IgD-negative memory B cell (primary cell): ENCODE results near the gene TRMT2B. TPM values are rescaled to one million over a fixed set of nuclear protein-coding genes. Genes with fewer than 3 reads are reported as not detected.

Experiments
- H3K27ac Mint-ChIP-seq, 3 donors: one replicate each; pipeline ENCODE4 v1.8.0; 2020 to 2022; ENCODE audit warnings: mild to moderate bottlenecking in 3 of 3, mixed read lengths in 3 of 3, moderate library complexity in 1 of 3
- H3K27me3 Mint-ChIP-seq: one replicate; pipeline ENCODE4 v1.8.0; 2021; ENCODE audit warnings: mixed read lengths
- H3K36me3 Mint-ChIP-seq: one replicate; pipeline ENCODE4 v1.8.0; 2020; ENCODE audit warnings: mild to moderate bottlenecking, mixed read lengths
- H3K4me1 Mint-ChIP-seq, 3 donors: one replicate each; pipeline ENCODE4 v1.8.0; 2020 to 2022; ENCODE audit warnings: mixed read lengths in 3 of 3, mild to moderate bottlenecking in 1 of 3
- H3K4me3 Mint-ChIP-seq, 4 donors: one replicate each; pipeline ENCODE4 v1.8.0; 2020 to 2022; ENCODE audit warnings: mild to moderate bottlenecking in 4 of 4, mixed read lengths in 4 of 4, moderate library complexity in 3 of 4
- H3K9me3 Mint-ChIP-seq, 3 donors: one replicate each; pipeline ENCODE4 v1.8.0; 2020 to 2021; ENCODE audit warnings: mixed read lengths in 3 of 3, mild to moderate bottlenecking in 1 of 3
- polyA plus RNA-seq: library from polyadenylated mRNA; unstranded; fragments of 300-500 nt; fragmentation: Illumina TruSeq; gene quantifications from one replicate; pipeline ENCODE4 v1.2.3, GENCODE V29; 2021

Gene TRMT2B
- polyA plus RNA-seq, 1 donor from 2014 or later, result 38.9 TPM

GRCh38 chrX:100979881-100980607 lies 71.9 kb downstream of the TRMT2B start:
- Mint-ChIP-seq H3K27ac (no peak overlapping the region), H3K4me3 (no peak overlapping the region), H3K27me3 (peaks cover 2% of the 10 kb centered on the region)

GRCh38 chrX:100976211-100976610 lies 75.7 kb downstream of the TRMT2B start:
- H3K27ac Mint-ChIP-seq, result no peak overlapping the region
- H3K4me3 Mint-ChIP-seq, result no peak overlapping the region
- H3K36me3 Mint-ChIP-seq, result no peaks in the 10 kb centered on the region
- no peaks in the 10 kb centered on the region for H3K4me1 Mint-ChIP-seq
- H3K9me3 Mint-ChIP-seq, result peaks cover 0 to 7% (median 7%) of the 10 kb centered on the region in 3 donors
- peaks cover 2% of the 10 kb centered on the region for H3K27me3 Mint-ChIP-seq

More at GRCh38 chrX:100979881-100980607, 71.9 kb downstream of the TRMT2B start:
- Mint-ChIP-seq H3K36me3 (no peaks in the 10 kb centered on the region), H3K9me3 (peaks cover 0 to 4% (median 3%) of the 10 kb centered on the region in 3 donors), H3K4me1 (no peaks in the 10 kb centered on the region)

GRCh38 chrX:100975212-100975611 lies 76.7 kb downstream of the TRMT2B start:
- Mint-ChIP-seq H3K4me3 (no peak overlapping the region), H3K36me3 (no peaks in the 10 kb centered on the region), H3K4me1 (no peaks in the 10 kb centered on the region), H3K9me3 (peaks cover 0 to 7% (median 7%) of the 10 kb centered on the region in 3 donors), H3K27ac (peak overlapping the region in 1 of 3 donors; percentile 83), H3K27me3 (no peaks in the 10 kb centered on the region)

- no peaks in the 10 kb centered on the region for H3K4me1 Mint-ChIP-seq
- H3K27ac Mint-ChIP-seq, result no peak overlapping the region
- H3K27me3 Mint-ChIP-seq, result no peaks in the 10 kb centered on the region
- H3K9me3 Mint-ChIP-seq, result peaks cover 0 to 7% (median 4%) of the 10 kb centered on the region in 3 donors
- no peak overlapping the region for H3K4me3 Mint-ChIP-seq
- H3K36me3 Mint-ChIP-seq, result no peaks in the 10 kb centered on the region
Observed at GRCh38 chrX:100973411-100973810, 78.5 kb downstream of the TRMT2B start.

GRCh38 chrX:100969936-100970335 lies 82.0 kb downstream of the TRMT2B start:
- peaks cover 2% of the 10 kb centered on the region for H3K27me3 Mint-ChIP-seq
- no peaks in the 10 kb centered on the region for H3K4me1 Mint-ChIP-seq
- H3K9me3 Mint-ChIP-seq, result peaks cover 0 to 4% (median 4%) of the 10 kb centered on the region in 3 donors
- H3K4me3 Mint-ChIP-seq, result no peak overlapping the region
- no peaks in the 10 kb centered on the region for H3K36me3 Mint-ChIP-seq
- no peak overlapping the region for H3K27ac Mint-ChIP-seq

- H3K4me3 Mint-ChIP-seq, result no peak within 1 kb of the TSS
- peaks cover 0 to 4% (median 4%) of the 10 kb centered on the region in 3 donors for H3K9me3 Mint-ChIP-seq
- H3K27me3 Mint-ChIP-seq, result peaks cover 2% of the 10 kb centered on the region
- H3K4me1 Mint-ChIP-seq, result no peaks in the 10 kb centered on the region
- no peak within 1 kb of the TSS for H3K27ac Mint-ChIP-seq
- H3K36me3 Mint-ChIP-seq, result no peaks in the 10 kb centered on the region
Observed at GRCh38 chrX:100969408-100969807, 82.5 kb downstream of the TRMT2B start, which contains the start of gene ARL13A. ARL13A (plus strand) TSS chrX:100969708; CDS start chrX:100973690, 3,982 bp downstream.

- Mint-ChIP-seq H3K9me3 (no peaks in the 10 kb centered on the region), H3K4me1 (no peaks in the 10 kb centered on the region), H3K36me3 (no peaks in the 10 kb centered on the region), H3K4me3 (no peak overlapping the region), H3K27ac (no peak overlapping the region), H3K27me3 (peaks cover 2% of the 10 kb centered on the region)
Observed at GRCh38 chrX:100964362-100964761, 87.5 kb downstream of the TRMT2B start.

- Mint-ChIP-seq H3K4me3 (no peak overlapping the region), H3K9me3 (no peaks in the 10 kb centered on the region), H3K27me3 (peaks cover 2% of the 10 kb centered on the region), H3K27ac (no peak overlapping the region), H3K4me1 (no peaks in the 10 kb centered on the region), H3K36me3 (no peaks in the 10 kb centered on the region)
Observed at GRCh38 chrX:100962811-100963210, 89.1 kb downstream of the TRMT2B start.

Other genes with a start within 250 kb of the TRMT2B start
- gene CSTF2, start 231.7 kb downstream of the TRMT2B start, polyA plus RNA-seq, result 14.0 TPM
- gene NOX1, start 177.8 kb downstream of the TRMT2B start, polyA plus RNA-seq, result not detected
- 0.88 TPM for gene XKRX, start 123.2 kb downstream of the TRMT2B start, polyA plus RNA-seq
- gene ARL13A, start 82.4 kb downstream of the TRMT2B start, polyA plus RNA-seq, result not detected
- gene TMEM35A, start 26.8 kb upstream of the TRMT2B start, polyA plus RNA-seq, result not detected
- gene CENPI, start 46.1 kb upstream of the TRMT2B start, polyA plus RNA-seq, result 0.35 TPM
- not detected for gene DRP2, start 167.7 kb upstream of the TRMT2B start, polyA plus RNA-seq
- gene TAF7L, start 239.2 kb upstream of the TRMT2B start, polyA plus RNA-seq, result not detected